Karpas-422 (cell line): ENCODE data around the gene ZSCAN26. TPM values are rescaled to one million over a fixed set of nuclear protein-coding genes. Genes with fewer than 3 reads are reported as not detected.

Source experiments
- DNase-seq: peaks from one replicate; pipeline ENCODE4 v3.0.0-alpha.2; 2015
- H2AFZ ChIP-seq: fragments of 200-600 bp; sonication (generic); 2 replicates; pipeline ENCODE4 v1.6.1; 2014; ENCODE audit warnings: antibody characterized with exemption, low read length, mixed read lengths
- H3K27ac ChIP-seq: fragments of 200-600 bp; sonication (generic); 2 replicates; pipeline ENCODE4 v1.5.1; 2014; ENCODE audit warnings: mild to moderate bottlenecking, low read length, moderate library complexity
- H3K27me3 ChIP-seq: fragments of 200-600 bp; sonication (generic); 2 replicates; pipeline ENCODE4 v1.6.1; 2014; ENCODE audit warnings: low read length, mixed read lengths
- H3K36me3 ChIP-seq: fragments of 200-600 bp; sonication (generic); 2 replicates; pipeline ENCODE4 v1.6.1; 2014; ENCODE audit warnings: low read length, mixed read lengths; ENCODE audit not compliant: insufficient read depth
- H3K4me1 ChIP-seq: fragments of 200-600 bp; sonication (generic); 2 replicates; pipeline ENCODE4 v1.6.1; 2014; ENCODE audit warnings: mild to moderate bottlenecking, low read length, mixed read lengths
- H3K4me2 ChIP-seq: fragments of 200-600 bp; sonication (generic); 2 replicates; pipeline ENCODE4 v1.6.1; 2014; ENCODE audit warnings: low read length, low read depth, mild to moderate bottlenecking; ENCODE audit not compliant: poor library complexity, severe bottlenecking
- H3K4me3 ChIP-seq: fragments of 200-600 bp; sonication (generic); 2 replicates; pipeline ENCODE4 v1.5.1; 2014; ENCODE audit warnings: mild to moderate bottlenecking, antibody characterized with exemption, low read length, mixed read lengths
- H3K79me2 ChIP-seq: fragments of 200-600 bp; sonication (generic); 2 replicates; pipeline ENCODE4 v1.6.1; 2014; ENCODE audit warnings: mild to moderate bottlenecking, low read length, mixed read lengths
- H3K9ac ChIP-seq: fragments of 200-600 bp; sonication (generic); 2 replicates; pipeline ENCODE4 v1.6.0; 2014; ENCODE audit warnings: low read length
- H3K9me2 ChIP-seq: fragments of 200-600 bp; sonication (generic), shearing (Covaris generic); replicated peaks from 2 replicates; pipeline ENCODE4 v1.6.0; 2014; ENCODE audit warnings: mild to moderate bottlenecking, low read length, moderate library complexity; ENCODE audit not compliant: insufficient read depth
- H3K9me3 ChIP-seq: fragments of 300-700, 200-600 bp; sonication (generic); 2 replicates; pipeline ENCODE4 v1.6.1; 2014; ENCODE audit warnings: low read length, mixed read lengths
- H4K20me1 ChIP-seq: fragments of 200-600 bp; sonication (generic); 2 replicates; pipeline ENCODE4 v1.6.1; 2014; ENCODE audit warnings: mild to moderate bottlenecking, antibody characterized with exemption, low read length, low read depth; ENCODE audit not compliant: insufficient read depth
- total RNA-seq: library from RNA; depleted of rRNA; stranded (reverse); fragments of >200 nt; shearing (Covaris generic); gene quantifications from 2 replicates; pipeline ENCODE4 v1.2.3, GENCODE V29; 2014; ENCODE audit warnings: low replicate concordance

ZSCAN26 gene
- total RNA-seq, 1 experiment from 2014 or later, result 19.2 TPM

DNA sequence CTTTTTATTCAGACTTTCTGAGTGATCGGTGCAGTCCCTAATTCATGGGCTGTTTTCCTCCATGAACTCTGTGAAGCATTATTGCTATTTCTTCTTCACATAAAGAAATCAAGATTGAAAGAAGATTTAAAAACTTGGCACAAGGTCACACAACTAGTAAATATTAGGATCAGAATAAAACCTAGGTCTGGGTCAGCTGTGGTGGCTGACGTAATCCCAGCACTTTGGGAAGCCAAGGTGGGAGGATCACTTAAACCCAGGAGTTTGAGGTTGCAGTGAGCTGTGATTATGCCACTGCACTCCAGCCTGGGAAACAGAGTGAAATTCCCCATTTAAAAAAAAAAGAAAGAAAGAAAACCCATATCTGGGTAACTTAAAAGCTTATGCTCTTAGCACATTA, 40.5 kb upstream of the ZSCAN26 start:
- peaks cover 24% of the 10 kb centered on the region for H3K4me1 ChIP-seq
- peaks cover 49% of the 10 kb centered on the region for H3K79me2 ChIP-seq
- H3K36me3 ChIP-seq, result peaks cover 45% of the 10 kb centered on the region
- DNase-seq, result no peak
- no peaks in the 10 kb centered on the region for H3K9me2 ChIP-seq
- H3K9ac ChIP-seq, result peak overlapping the region; percentile 92; the same call in 1 of the 2 replicates
- H4K20me1 ChIP-seq, result no peaks in the 10 kb centered on the region; the same call in 1 of the 2 replicates
- no peaks in the 10 kb centered on the region for H3K27me3 ChIP-seq
- no peak overlapping the region for H3K27ac ChIP-seq
- no peaks in the 10 kb centered on the region for H3K9me3 ChIP-seq
- H3K4me3 ChIP-seq, result peak overlapping the region; percentile 98
- peak overlapping the region; percentile 98 for H3K4me2 ChIP-seq
- no peak overlapping the region for H2AFZ ChIP-seq

DNA sequence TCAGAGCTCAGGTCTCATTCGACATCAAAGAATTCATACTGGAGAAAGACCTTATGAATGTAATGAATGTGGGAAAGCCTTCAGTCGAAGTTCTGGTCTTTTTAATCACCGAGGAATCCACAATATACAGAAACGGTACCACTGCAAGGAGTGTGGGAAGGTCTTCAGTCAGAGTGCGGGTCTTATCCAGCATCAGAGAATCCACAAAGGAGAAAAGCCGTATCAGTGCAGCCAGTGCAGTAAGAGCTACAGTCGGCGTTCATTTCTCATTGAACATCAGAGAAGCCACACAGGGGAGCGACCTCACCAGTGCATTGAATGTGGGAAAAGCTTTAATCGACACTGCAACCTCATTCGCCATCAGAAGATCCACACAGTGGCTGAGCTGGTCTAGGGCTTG, 34.2 kb upstream of the ZSCAN26 start:
- Histone ChIP-seq H3K9me2 (no peaks in the 10 kb centered on the region), H3K4me2 (no peak overlapping the region), H3K9ac (no peak overlapping the region), H3K36me3 (peaks cover 79% of the 10 kb centered on the region), H3K4me3 (no peak overlapping the region), H3K9me3 (no peaks in the 10 kb centered on the region), H2AFZ (no peak overlapping the region), H3K4me1 (no peaks in the 10 kb centered on the region), H3K27me3 (no peaks in the 10 kb centered on the region), H3K27ac (no peak overlapping the region), H4K20me1 (no peaks in the 10 kb centered on the region), H3K79me2 (peaks cover 16% of the 10 kb centered on the region)
- DNase-seq, result no peak

DNA sequence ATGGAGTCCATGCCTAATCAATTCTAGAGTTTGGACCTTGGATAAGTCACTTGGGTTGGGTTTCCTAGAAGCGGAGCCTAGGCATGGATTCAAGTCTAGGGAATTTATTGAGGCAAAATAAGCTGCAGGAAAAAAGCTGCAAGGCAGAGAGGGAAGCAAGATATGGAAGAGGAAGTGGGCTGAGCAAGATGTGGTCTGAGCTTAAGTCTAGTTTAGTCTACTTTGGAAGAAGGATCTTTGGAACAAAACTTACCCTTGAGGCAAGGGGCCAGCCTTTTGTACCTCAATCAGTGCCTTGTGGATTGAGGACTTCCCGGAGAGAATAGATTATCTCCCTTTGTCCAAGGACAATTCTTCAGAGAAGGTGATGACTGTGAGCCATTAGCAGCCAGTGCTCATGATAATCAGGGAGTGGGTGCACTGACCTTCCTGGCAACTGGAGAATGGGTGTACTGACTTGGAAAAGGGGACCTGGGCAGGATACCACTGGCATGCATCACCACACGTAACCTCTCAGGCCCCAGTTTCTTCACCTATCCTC, 31.0 kb upstream of the ZSCAN26 start:
- H3K4me3 ChIP-seq, result no peak overlapping the region
- H3K9ac ChIP-seq, result no peak overlapping the region
- no peaks in the 10 kb centered on the region for H3K4me1 ChIP-seq
- H3K4me2 ChIP-seq, result no peak overlapping the region
- no peaks in the 10 kb centered on the region for H4K20me1 ChIP-seq
- no peak overlapping the region for H3K27ac ChIP-seq
- no peaks in the 10 kb centered on the region; the same call in 1 of the 2 replicates for H3K79me2 ChIP-seq
- no peak for DNase-seq
- no peaks in the 10 kb centered on the region for H3K27me3 ChIP-seq
- H3K9me3 ChIP-seq, result no peaks in the 10 kb centered on the region
- H3K36me3 ChIP-seq, result peaks cover 59% of the 10 kb centered on the region
- H2AFZ ChIP-seq, result no peak overlapping the region
- no peaks in the 10 kb centered on the region for H3K9me2 ChIP-seq

DNA sequence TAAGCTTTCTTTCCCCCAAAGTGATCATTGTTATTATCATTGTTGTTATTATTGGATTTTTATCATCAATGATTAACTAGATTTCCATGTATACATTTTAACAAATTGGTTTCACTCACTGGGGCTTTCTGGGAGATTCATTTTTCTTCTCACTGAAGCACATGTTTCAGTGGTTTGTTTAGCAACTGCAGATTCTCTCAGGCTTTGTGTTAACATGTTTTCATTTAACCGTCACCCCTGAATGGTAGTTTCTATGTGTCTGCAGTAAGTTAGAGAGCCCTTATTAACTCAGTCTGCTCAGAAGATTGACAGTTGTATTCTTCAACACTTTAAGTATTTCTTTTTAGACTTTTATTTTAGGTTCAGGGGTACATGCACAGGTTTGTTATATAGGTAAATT, 27.3 kb upstream of the ZSCAN26 start:
- H3K9me2 ChIP-seq, result no peaks in the 10 kb centered on the region
- H2AFZ ChIP-seq, result no peak overlapping the region
- H3K36me3 ChIP-seq, result peaks cover 28% of the 10 kb centered on the region
- no peak for DNase-seq
- H3K4me3 ChIP-seq, result no peak overlapping the region
- no peaks in the 10 kb centered on the region; the same call in 1 of the 2 replicates for H3K79me2 ChIP-seq
- no peaks in the 10 kb centered on the region for H3K4me1 ChIP-seq
- H3K9me3 ChIP-seq, result no peaks in the 10 kb centered on the region
- no peaks in the 10 kb centered on the region for H3K27me3 ChIP-seq
- no peak overlapping the region for H3K27ac ChIP-seq
- no peak overlapping the region for H3K4me2 ChIP-seq
- no peaks in the 10 kb centered on the region for H4K20me1 ChIP-seq
- no peak overlapping the region for H3K9ac ChIP-seq

DNA sequence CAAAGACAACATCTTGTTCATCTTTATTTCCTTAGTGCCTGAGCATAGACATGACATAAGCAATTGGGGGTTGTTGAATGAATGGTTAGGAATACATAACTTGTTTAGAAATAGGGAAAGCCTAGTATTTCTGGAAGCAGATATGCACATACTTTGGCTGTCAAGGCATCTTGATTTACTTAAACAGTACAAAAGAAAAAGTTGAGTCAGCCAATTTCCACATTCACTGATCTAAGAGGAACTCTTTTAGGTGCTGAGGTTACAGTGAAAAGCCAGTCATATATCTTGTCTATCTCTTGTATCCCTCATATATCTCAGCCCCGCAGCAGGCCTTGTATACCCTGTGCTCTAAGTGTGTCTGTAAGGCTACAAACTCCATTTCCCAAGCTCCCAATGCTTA, 26.5 kb upstream of the ZSCAN26 start:
- Histone ChIP-seq H3K9me2 (no peaks in the 10 kb centered on the region), H3K36me3 (peaks cover 27% of the 10 kb centered on the region), H3K27ac (no peak overlapping the region), H3K4me1 (no peaks in the 10 kb centered on the region), H2AFZ (no peak overlapping the region), H3K4me2 (no peak overlapping the region), H3K79me2 (no peaks in the 10 kb centered on the region), H3K4me3 (no peak overlapping the region), H4K20me1 (no peaks in the 10 kb centered on the region), H3K27me3 (no peaks in the 10 kb centered on the region), H3K9ac (no peak overlapping the region), H3K9me3 (no peaks in the 10 kb centered on the region)
- no peak for DNase-seq

DNA sequence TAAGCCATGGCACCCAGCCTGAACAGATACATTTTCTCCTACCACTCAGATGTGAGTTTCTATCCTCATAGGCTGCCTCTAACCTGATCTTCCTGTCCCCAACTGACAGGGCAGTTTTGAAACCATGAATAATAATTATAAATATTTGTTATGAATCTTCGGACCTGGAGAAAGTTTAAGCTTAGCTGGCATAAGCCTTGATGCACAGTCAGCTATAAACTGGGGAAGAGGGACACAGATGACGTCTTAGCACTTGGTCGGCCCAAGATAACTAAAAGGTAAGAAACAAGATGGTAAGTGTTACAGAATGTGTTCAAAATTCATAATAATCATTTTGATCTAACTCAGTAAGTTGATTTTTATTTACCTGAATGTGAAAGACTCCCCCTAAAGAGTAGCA, 23.0 kb upstream of the ZSCAN26 start:
- Histone ChIP-seq H3K79me2 (no peaks in the 10 kb centered on the region), H4K20me1 (no peaks in the 10 kb centered on the region), H3K27ac (no peak overlapping the region)

DNA sequence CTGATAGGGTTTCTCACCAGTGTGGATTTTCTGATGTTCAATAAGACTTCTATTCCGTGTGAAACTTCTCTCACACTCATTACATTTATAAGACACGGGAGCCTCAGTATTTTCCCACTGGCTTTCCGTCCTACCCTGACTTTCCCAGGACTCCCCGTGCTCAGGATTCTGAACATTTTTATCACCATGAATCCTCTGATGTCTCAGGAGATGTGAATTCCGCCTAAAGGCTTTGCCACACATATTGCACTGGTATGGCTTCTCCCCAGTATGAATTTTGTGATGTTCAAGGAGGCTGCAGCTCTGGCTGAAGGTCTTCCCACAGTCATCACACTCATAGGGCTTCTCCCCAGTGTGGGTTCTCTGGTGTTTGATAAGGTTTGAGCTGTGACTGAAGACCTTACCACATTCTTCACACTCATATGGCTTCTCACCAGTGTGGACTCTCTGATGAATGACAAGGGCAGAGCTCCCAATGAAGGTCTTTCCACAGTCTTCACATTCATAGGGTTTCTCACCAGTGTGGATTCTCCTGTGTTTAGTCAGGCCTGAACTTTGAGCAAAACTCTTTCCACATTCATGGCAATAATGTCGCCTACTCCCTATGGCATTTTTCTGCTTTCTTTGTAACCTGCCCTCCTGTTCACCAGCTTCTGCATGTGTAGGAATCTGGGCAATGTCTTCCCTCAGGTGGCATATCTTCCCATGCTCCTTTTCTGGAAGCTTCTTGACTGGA, 21.6 kb upstream of the ZSCAN26 start:
- H3K4me3 ChIP-seq, result no peak overlapping the region
- H3K27me3 ChIP-seq, result no peaks in the 10 kb centered on the region
- no peaks in the 10 kb centered on the region for H4K20me1 ChIP-seq
- H3K9ac ChIP-seq, result no peak overlapping the region
- peaks cover 13% of the 10 kb centered on the region; the same call in 1 of the 2 replicates for H3K36me3 ChIP-seq
- no peak overlapping the region for H2AFZ ChIP-seq
- H3K9me3 ChIP-seq, result no peaks in the 10 kb centered on the region
- no peak for DNase-seq
- no peaks in the 10 kb centered on the region; the same call in 1 of the 2 replicates for H3K4me1 ChIP-seq
- H3K4me2 ChIP-seq, result no peak overlapping the region
- H3K79me2 ChIP-seq, result peaks cover 6% of the 10 kb centered on the region
- no peak overlapping the region for H3K27ac ChIP-seq
- H3K9me2 ChIP-seq, result no peaks in the 10 kb centered on the region

More for the DNA sequence above, 23.0 kb upstream of the ZSCAN26 start:
- Histone ChIP-seq H2AFZ (no peak overlapping the region), H3K36me3 (peaks cover 13% of the 10 kb centered on the region; the same call in 1 of the 2 replicates), H3K27me3 (no peaks in the 10 kb centered on the region), H3K4me3 (no peak overlapping the region), H3K9ac (no peak overlapping the region), H3K4me1 (no peaks in the 10 kb centered on the region), H3K9me2 (no peaks in the 10 kb centered on the region), H3K9me3 (no peaks in the 10 kb centered on the region), H3K4me2 (no peak overlapping the region)
- no peak for DNase-seq

DNA sequence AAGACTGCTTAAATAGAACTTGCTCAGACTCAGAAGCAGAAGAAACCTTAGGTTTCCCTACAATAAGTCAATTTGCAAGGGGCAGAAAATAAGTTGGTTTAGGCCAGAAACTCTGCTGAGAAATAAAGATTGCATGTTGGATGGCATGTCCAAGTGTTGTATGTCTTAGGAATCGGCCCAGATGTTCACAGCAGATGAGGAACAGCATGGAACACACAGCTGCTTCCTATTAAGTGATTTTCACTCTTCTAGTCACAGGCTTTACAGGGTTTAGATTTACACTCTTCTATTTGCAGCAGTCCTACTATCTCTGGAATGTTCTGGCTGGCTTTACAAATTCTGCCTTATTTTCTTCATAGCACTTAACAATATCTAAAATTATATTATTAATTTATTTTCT, 18.0 kb upstream of the ZSCAN26 start:
- no peak for DNase-seq
- peaks cover 15% of the 10 kb centered on the region for H3K4me1 ChIP-seq
- H3K79me2 ChIP-seq, result peaks cover 23% of the 10 kb centered on the region
- no peak overlapping the region for H3K9ac ChIP-seq
- no peak overlapping the region for H2AFZ ChIP-seq
- no peak overlapping the region for H3K4me2 ChIP-seq
- H3K27me3 ChIP-seq, result no peaks in the 10 kb centered on the region
- 0 out of 2 replicates have a peak, but pooled peaks cover 4% of the 10 kb centered on the region for H3K9me2 ChIP-seq
- no peaks in the 10 kb centered on the region for H3K9me3 ChIP-seq
- H3K4me3 ChIP-seq, result no peak overlapping the region
- no peaks in the 10 kb centered on the region for H4K20me1 ChIP-seq
- H3K36me3 ChIP-seq, result peaks cover 13% of the 10 kb centered on the region; the same call in 1 of the 2 replicates
- H3K27ac ChIP-seq, result no peak overlapping the region
